H9 (cell line): ENCODE data around the gene LRRC71. TPM values are rescaled to one million over a fixed set of nuclear protein-coding genes. Genes with fewer than 3 reads are reported as not detected.

ENCODE experiments used
- DNase-seq: peaks from one replicate; pipeline ENCODE4 v3.0.0-alpha.2; 2017
- H2AFZ ChIP-seq: one replicate; pipeline ENCODE4 v1.6.1; 2013; ENCODE audit warnings: mild to moderate bottlenecking, low read length, control low read depth, moderate library complexity
- H2AK5ac ChIP-seq: 2 replicates; pipeline ENCODE4 v1.6.1; 2013; ENCODE audit warnings: low read length, control low read depth, mixed read lengths; ENCODE audit not compliant: insufficient read length
- H2BK120ac ChIP-seq: one replicate; pipeline ENCODE4 v1.6.1; 2013; ENCODE audit warnings: low read depth, mild to moderate bottlenecking, low read length, control low read depth, inconsistent platforms; ENCODE audit not compliant: poor library complexity, severe bottlenecking
- H2BK12ac ChIP-seq: 2 replicates; pipeline ENCODE4 v1.6.1; 2013; ENCODE audit warnings: low read length, control low read depth, mixed read lengths, low read depth; ENCODE audit not compliant: insufficient read length
- H2BK15ac ChIP-seq: 2 replicates; pipeline ENCODE4 v1.6.1; 2013; ENCODE audit warnings: low read depth, low read length, control low read depth
- H2BK20ac ChIP-seq: one replicate; pipeline ENCODE4 v1.6.1; 2013; ENCODE audit warnings: low read depth, mild to moderate bottlenecking, low read length, control low read depth, inconsistent platforms; ENCODE audit not compliant: poor library complexity, severe bottlenecking
- H2BK5ac ChIP-seq: 2 replicates; pipeline ENCODE4 v1.6.1; 2013; ENCODE audit warnings: low read length, control low read depth, mixed read lengths; ENCODE audit not compliant: insufficient read length
- H3K14ac ChIP-seq: 2 replicates; pipeline ENCODE4 v1.6.1; 2013; ENCODE audit warnings: low read length, control low read depth; ENCODE audit not compliant: insufficient read depth
- H3K18ac ChIP-seq: 2 replicates; pipeline ENCODE4 v1.6.1; 2013; ENCODE audit warnings: low read depth, mild to moderate bottlenecking, mixed read lengths, low read length, control low read depth; ENCODE audit not compliant: insufficient read length
- H3K23ac ChIP-seq: 2 replicates; pipeline ENCODE4 v1.6.1; 2013; ENCODE audit warnings: low read length, control low read depth, mixed read lengths, low read depth; ENCODE audit not compliant: insufficient read length
- H3K23me2 ChIP-seq: 2 replicates; pipeline ENCODE4 v1.6.1; 2013; ENCODE audit warnings: low read depth, mild to moderate bottlenecking, mixed read lengths, low read length, control low read depth; ENCODE audit not compliant: insufficient read length, poor library complexity, severe bottlenecking
- H3K27ac ChIP-seq: 2 replicates; pipeline ENCODE4 v1.5.1; 2013; ENCODE audit warnings: low read length, control low read depth, mixed read lengths, low read depth; ENCODE audit not compliant: insufficient read length
- H3K27me3 ChIP-seq: 2 replicates; pipeline ENCODE4 v1.6.1; 2013; ENCODE audit warnings: low read length, control low read depth, inconsistent platforms; ENCODE audit not compliant: insufficient read depth
- H3K4ac ChIP-seq: 2 replicates; pipeline ENCODE4 v1.6.1; 2013; ENCODE audit warnings: low read depth, mild to moderate bottlenecking, control low read depth, inconsistent platforms, low read length, moderate library complexity
- H3K4me1 ChIP-seq: 2 replicates; pipeline ENCODE4 v1.6.1; 2013; ENCODE audit warnings: low read length, control low read depth, inconsistent platforms; ENCODE audit not compliant: insufficient read depth
- H3K4me2 ChIP-seq: 2 replicates; pipeline ENCODE4 v1.6.1; 2013; ENCODE audit warnings: low read length, control low read depth, mixed read lengths; ENCODE audit not compliant: insufficient read length, insufficient read depth
- H3K56ac ChIP-seq: 2 replicates; pipeline ENCODE4 v1.6.1; 2013; ENCODE audit warnings: low read depth, mild to moderate bottlenecking, mixed read lengths, low read length, control low read depth; ENCODE audit not compliant: insufficient read length
- H3K79me1 ChIP-seq: 2 replicates; pipeline ENCODE4 v1.6.1; 2013; ENCODE audit warnings: low read depth, mild to moderate bottlenecking, moderate library complexity, low read length, control low read depth, inconsistent platforms; ENCODE audit not compliant: insufficient read depth, poor library complexity, severe bottlenecking
- H3K79me2 ChIP-seq: 2 replicates; pipeline ENCODE4 v1.6.1; 2013; ENCODE audit warnings: low read length, control low read depth, inconsistent platforms; ENCODE audit not compliant: insufficient read depth
- H3K9ac ChIP-seq: 2 replicates; pipeline ENCODE4 v1.6.1; 2013; ENCODE audit warnings: low read length, control low read depth, mixed read lengths; ENCODE audit not compliant: insufficient read length; ENCODE audit errors: extremely low read depth
- H3K9me3 ChIP-seq: one replicate; pipeline ENCODE4 v1.6.1; 2013; ENCODE audit warnings: low read depth, low read length, inconsistent platforms; ENCODE audit not compliant: control insufficient read depth
- H3T11ph ChIP-seq: one replicate; pipeline ENCODE4 v1.6.1; 2013; ENCODE audit warnings: mild to moderate bottlenecking, low read length, control low read depth, inconsistent platforms
- H4K20me1 ChIP-seq: one replicate; pipeline ENCODE4 v1.6.1; 2013; ENCODE audit not compliant: control insufficient read depth, insufficient read length, insufficient read depth
- H4K5ac ChIP-seq: 2 replicates; pipeline ENCODE4 v1.6.1; 2013; ENCODE audit warnings: low read depth, mild to moderate bottlenecking, mixed read lengths, low read length, control low read depth; ENCODE audit not compliant: insufficient read length
- H4K8ac ChIP-seq: replicated peaks from 2 replicates; pipeline ENCODE4 v1.6.1; 2013; ENCODE audit warnings: low read length, control low read depth, mixed read lengths, low read depth; ENCODE audit not compliant: insufficient read length
- H4K91ac ChIP-seq: 2 replicates; pipeline ENCODE4 v1.6.1; 2013; ENCODE audit warnings: low read depth, mild to moderate bottlenecking, moderate library complexity, mixed read lengths, low read length, control low read depth; ENCODE audit not compliant: insufficient read length
- H3K27ac Mint-ChIP-seq, 3 experiments: 2 replicates in 2 of 3; 3 replicates in 1 of 3; pipeline ENCODE4 v1.8.0; 2020 to 2021; ENCODE audit warnings: mixed read lengths in 3 of 3, mild to moderate bottlenecking in 1 of 3, moderate library complexity in 1 of 3
- H3K27me3 Mint-ChIP-seq: 2 replicates; pipeline ENCODE4 v1.8.0; 2021; ENCODE audit warnings: low read depth, mild to moderate bottlenecking, moderate library complexity, mixed read lengths
- H3K36me3 Mint-ChIP-seq, 3 experiments: 2 replicates in 2 of 3; 3 replicates in 1 of 3; pipeline ENCODE4 v1.8.0; 2020 to 2021; ENCODE audit warnings: low read depth in 3 of 3, mixed read lengths in 3 of 3; ENCODE audit not compliant: insufficient read depth in 1 of 3
- H3K4me1 Mint-ChIP-seq, 2 experiments: 2 replicates each; pipeline ENCODE4 v1.8.0; 2020; ENCODE audit warnings: mixed read lengths in 2 of 2
- H3K4me3 Mint-ChIP-seq, 2 experiments: 2 replicates in 1 of 2; 3 replicates in 1 of 2; pipeline ENCODE4 v1.8.0; 2020 to 2021; ENCODE audit warnings: mild to moderate bottlenecking in 2 of 2, mixed read lengths in 2 of 2, moderate library complexity in 1 of 2
- H3K9me3 Mint-ChIP-seq, 2 experiments: 2 replicates in 1 of 2; 3 replicates in 1 of 2; pipeline ENCODE4 v1.8.0; 2020; ENCODE audit warnings: mild to moderate bottlenecking in 2 of 2, mixed read lengths in 2 of 2, moderate library complexity in 1 of 2
- CTCF ChIP-seq: fragments of 200-600 bp; sonication (generic); conservative IDR thresholded peaks from 3 replicates; pipeline ENCODE4 v1.8.0; 2021; ENCODE audit warnings: antibody characterized with exemption, mild to moderate bottlenecking
- WGBS: extraction: QIAGEN DNeasy Blood & Tissue Kit; methylation state at CpG from one replicate; pipeline ENCODE4 v1.1.7; 2013; ENCODE audit warnings: missing lambda C conversion rate, low lambda C conversion rate, mixed read lengths; ENCODE audit not compliant: insufficient read length; ENCODE audit errors: extremely low coverage; 5-methylcytosine and 5-hydroxymethylcytosine counted together
- total RNA-seq: library from RNA; stranded (reverse); gene quantifications from 2 replicates; pipeline ENCODE4 v1.2.1, GENCODE V29; 2021

The LRRC71 gene
- total RNA-seq, 1 experiment from 2014 or later = not detected

GRCh38 chr1:156905176-156905575 is 15.3 kb upstream of the LRRC71 start:
- peaks cover 2 to 11% of the 10 kb centered on the region in 2 experiments for H3K4me1 Mint-ChIP-seq
- H3K18ac ChIP-seq = no peak overlapping the region
- no peaks in the 10 kb centered on the region; the same call in 1 of the 2 replicates for H3K27me3 ChIP-seq
- H4K8ac ChIP-seq = no peak overlapping the region
- no peak overlapping the region for H2BK12ac ChIP-seq
- no peak for TF ChIP-seq CTCF
- no peak overlapping the region for H2AK5ac ChIP-seq
- H3K4ac ChIP-seq = no peak overlapping the region
- no peaks in the 10 kb centered on the region for H3K4me1 ChIP-seq
- H3K79me1 ChIP-seq = no peaks in the 10 kb centered on the region
- no peak overlapping the region for H4K91ac ChIP-seq
- no peak overlapping the region for H2AFZ ChIP-seq
- DNase-seq = no peak
- no peaks in the 10 kb centered on the region for H3K23me2 ChIP-seq
- no peak overlapping the region for H3K27ac ChIP-seq
- H3K79me2 ChIP-seq = no peaks in the 10 kb centered on the region
- H3T11ph ChIP-seq = no peak overlapping the region
- no peaks in the 10 kb centered on the region for H3K9me3 Mint-ChIP-seq
- no peaks in the 10 kb centered on the region for H3K9me3 ChIP-seq
- no peak overlapping the region for H3K27ac Mint-ChIP-seq
- H3K4me3 Mint-ChIP-seq = no peak overlapping the region
- H3K56ac ChIP-seq = no peak overlapping the region
- no peak overlapping the region for H2BK15ac ChIP-seq
- WGBS = no CpG with 5 or more reads among the region's 16 CpGs
- H4K20me1 ChIP-seq = no peaks in the 10 kb centered on the region
- no peaks in the 10 kb centered on the region for H3K36me3 Mint-ChIP-seq
- H3K9ac ChIP-seq = no peak overlapping the region
- H3K14ac ChIP-seq = no peak overlapping the region
- no peak overlapping the region for H3K23ac ChIP-seq
- no peak overlapping the region for H3K4me2 ChIP-seq
- no peak overlapping the region for H2BK5ac ChIP-seq
- no peak overlapping the region for H4K5ac ChIP-seq
- H2BK120ac ChIP-seq = no peak overlapping the region
- no peak overlapping the region for H2BK20ac ChIP-seq
- H3K27me3 Mint-ChIP-seq = peaks cover 23% of the 10 kb centered on the region
